Measurements from ENCODE around the gene COL25A1.
"Not testable (repeated sequence)": the region's sequence is repeated elsewhere in the genome, so short reads cannot be mapped to it uniquely, and the experiment has no call there.

Gene COL25A1

GRCh38 chr4:108950158-108950915 lies 352.1 kb downstream of the COL25A1 start:
- no peak for DNase-seq (ENCODE audit: low spot score)

- no peak for DNase-seq (ENCODE audit: low spot score)
These were observed 354.9 kb downstream of the COL25A1 start for GRCh38 chr4:108947526-108947925.

GRCh38 chr4:108946237-108946636 lies 356.2 kb downstream of the COL25A1 start:
- no peak for DNase-seq (ENCODE audit: low spot score)

GRCh38 chr4:108943976-108944591 lies 358.4 kb downstream of the COL25A1 start:
- no peak for DNase-seq (ENCODE audit: low spot score)

GRCh38 chr4:108943371-108943770 lies 359.1 kb downstream of the COL25A1 start:
- no peak for DNase-seq (ENCODE audit: low spot score)

- DNase-seq (ENCODE audit: low spot score) = no peak
These were observed 360.5 kb downstream of the COL25A1 start for GRCh38 chr4:108941904-108942430.

- no peak for DNase-seq (ENCODE audit: low spot score)
These were observed 361.8 kb downstream of the COL25A1 start for GRCh38 chr4:108940634-108941033.

GRCh38 chr4:108940149-108940548 lies 362.3 kb downstream of the COL25A1 start:
- no peak for DNase-seq (ENCODE audit: low spot score)

- DNase-seq (ENCODE audit: low spot score) = no peak
These were observed 365.4 kb downstream of the COL25A1 start for GRCh38 chr4:108937066-108937465.

- not testable (repeated sequence) for DNase-seq (ENCODE audit: low spot score)
These were observed 368.5 kb downstream of the COL25A1 start for GRCh38 chr4:108933925-108934324.

- no peak for DNase-seq (ENCODE audit: low spot score)
These were observed 369.4 kb downstream of the COL25A1 start for GRCh38 chr4:108933046-108933445.

GRCh38 chr4:108931926-108932325 lies 370.5 kb downstream of the COL25A1 start:
- no peak for DNase-seq (ENCODE audit: low spot score)

- no peak for DNase-seq (ENCODE audit: low spot score)
These were observed 372.3 kb downstream of the COL25A1 start for GRCh38 chr4:108930186-108930585.

GRCh38 chr4:108926781-108927180 lies 375.7 kb downstream of the COL25A1 start:
- no peak for DNase-seq (ENCODE audit: low spot score)

- DNase-seq (ENCODE audit: low spot score) = no peak
These were observed 376.4 kb downstream of the COL25A1 start for GRCh38 chr4:108926061-108926460.

GRCh38 chr4:108922191-108922590 lies 380.3 kb downstream of the COL25A1 start:
- DNase-seq (ENCODE audit: low spot score) = no peak

GRCh38 chr4:108920395-108921087 lies 381.9 kb downstream of the COL25A1 start:
- no peak for DNase-seq (ENCODE audit: low spot score)

GRCh38 chr4:108919226-108919893 lies 383.1 kb downstream of the COL25A1 start:
- DNase-seq (ENCODE audit: low spot score) = no peak

- no peak for DNase-seq (ENCODE audit: low spot score)
These were observed 385.2 kb downstream of the COL25A1 start for GRCh38 chr4:108917255-108917654.

GRCh38 chr4:108916638-108917037 lies 385.8 kb downstream of the COL25A1 start:
- no peak for DNase-seq (ENCODE audit: low spot score)

GRCh38 chr4:108906866-108907367 lies 395.5 kb downstream of the COL25A1 start:
- no peak for DNase-seq (ENCODE audit: low spot score)

- DNase-seq (ENCODE audit: low spot score) = no peak
These were observed 396.5 kb downstream of the COL25A1 start for GRCh38 chr4:108906006-108906405.
